ENCODE measurements around the gene SCGB3A1. TPM values are rescaled to one million over a fixed set of nuclear protein-coding genes. Genes with fewer than 3 reads are reported as not detected.

Gene SCGB3A1, protein sequence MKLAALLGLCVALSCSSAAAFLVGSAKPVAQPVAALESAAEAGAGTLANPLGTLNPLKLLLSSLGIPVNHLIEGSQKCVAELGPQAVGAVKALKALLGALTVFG
- total RNA-seq = not detected
- 0.32 TPM for polyA plus RNA-seq

DNA sequence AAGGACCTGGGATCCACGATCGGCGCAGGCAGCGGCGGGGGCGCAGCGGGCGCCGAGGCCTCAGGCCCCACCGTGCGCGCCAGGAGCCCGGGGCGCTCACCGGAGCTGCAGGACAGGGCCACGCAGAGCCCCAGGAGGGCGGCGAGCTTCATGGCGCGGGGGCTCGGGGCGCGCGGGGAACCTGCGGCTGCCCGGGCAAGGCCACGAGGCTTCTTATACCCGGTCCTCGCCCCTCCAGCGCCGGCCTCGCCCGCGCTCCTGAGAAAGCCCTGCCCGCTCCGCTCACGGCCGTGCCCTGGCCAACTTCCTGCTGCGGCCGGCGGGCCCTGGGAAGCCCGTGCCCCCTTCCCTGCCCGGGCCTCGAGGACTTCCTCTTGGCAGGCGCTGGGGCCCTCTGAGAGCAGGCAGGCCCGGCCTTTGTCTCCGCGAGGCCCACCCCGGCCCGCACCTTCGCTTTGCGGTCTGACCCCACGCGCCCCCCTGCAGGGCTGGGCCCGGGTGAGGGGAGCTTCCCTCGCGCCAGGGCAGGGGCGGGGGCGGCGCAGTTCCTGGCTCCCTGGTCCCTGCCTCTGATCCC, at the start of gene SCGB3A1:
SCGB3A1 (minus strand) TSS at position 189 of the 577 bp plus-strand sequence; CDS start at position 152, 37 bp downstream.
- no peak within 1 kb of the TSS for H3K27ac ChIP-seq (ENCODE audit: low read depth)
- no peaks in the 10 kb centered on the region for H3K36me3 ChIP-seq (ENCODE audit: insufficient read depth)
- no peaks in the 10 kb centered on the region for H3K4me1 ChIP-seq (ENCODE audit: insufficient read depth)
- DNase-seq (ENCODE audit: extremely low spot score) = no peak
- WGBS = 6% methylated on average over 60 of the region's 60 CpGs
- peak within 1 kb of the TSS; percentile 15 for H3K4me3 ChIP-seq (ENCODE audit: low read depth, low read length)

DNA sequence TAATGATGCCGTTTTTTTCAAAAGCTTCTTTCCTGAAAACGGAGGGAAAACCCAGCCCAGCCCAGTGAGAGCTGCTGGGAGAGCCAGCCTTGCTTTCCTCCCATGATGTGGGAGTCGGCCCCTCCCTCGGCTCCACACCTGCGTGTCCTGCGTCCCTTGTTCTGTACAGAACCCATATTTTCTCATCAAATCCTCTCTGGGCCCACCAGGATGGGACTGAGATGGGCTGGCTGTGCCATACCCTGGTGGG, 49.2 kb upstream of the SCGB3A1 start:
- Histone ChIP-seq H3K36me3 (ENCODE audit: insufficient read depth) (no peaks in the 10 kb centered on the region), H3K4me1 (ENCODE audit: insufficient read depth) (no peaks in the 10 kb centered on the region), H3K4me3 (ENCODE audit: low read depth, low read length) (no peak overlapping the region), H3K27ac (ENCODE audit: low read depth) (no peak overlapping the region)
- 65% methylated on average over 6 of the region's 6 CpGs for WGBS
- no peak for DNase-seq (ENCODE audit: extremely low spot score)

DNA sequence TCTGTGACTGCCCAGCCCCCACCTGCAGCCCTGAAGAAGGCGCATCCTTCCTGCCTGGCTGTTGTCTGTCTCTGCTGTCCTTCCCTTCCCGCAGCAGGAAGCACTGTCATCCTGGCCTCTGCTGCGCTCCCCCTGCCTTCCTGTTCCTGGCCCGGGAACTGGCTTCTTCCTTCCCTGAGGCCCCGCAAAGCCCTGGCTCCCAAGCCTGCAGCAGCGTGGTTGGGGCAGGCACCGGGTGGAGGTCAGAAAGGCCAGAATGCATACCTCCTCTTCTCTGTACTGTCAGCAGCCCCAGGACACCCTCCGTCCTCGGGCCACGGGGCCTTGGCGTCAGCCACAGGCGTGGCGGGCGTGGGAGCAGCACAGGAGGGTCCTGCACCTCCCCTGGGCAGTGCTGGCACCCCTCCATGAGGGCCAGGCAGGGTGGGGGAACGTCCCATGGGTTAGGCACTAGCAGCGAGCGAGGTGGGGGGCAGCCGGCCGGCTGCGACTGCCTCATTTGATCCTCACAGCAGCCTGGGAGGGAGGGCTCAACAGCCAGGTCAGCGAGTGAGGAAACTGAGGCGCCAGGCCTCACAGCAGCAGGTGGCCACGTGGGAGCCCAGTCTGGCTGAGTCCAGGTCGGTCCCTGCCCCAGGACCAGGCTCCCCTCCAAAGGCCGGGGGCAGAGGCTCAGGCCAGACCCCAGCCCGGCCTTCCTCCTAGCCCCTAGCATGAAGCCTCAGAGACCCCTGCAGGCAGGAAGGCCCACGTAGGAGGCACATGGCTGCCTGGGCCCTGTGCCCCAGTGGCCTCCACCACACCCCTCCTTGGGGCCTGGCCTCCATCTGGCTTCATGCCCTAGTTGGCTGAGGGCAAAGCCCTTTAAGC, 48.7 kb upstream of the SCGB3A1 start:
- Histone ChIP-seq H3K4me1 (ENCODE audit: insufficient read depth) (no peaks in the 10 kb centered on the region), H3K36me3 (ENCODE audit: insufficient read depth) (no peaks in the 10 kb centered on the region), H3K4me3 (ENCODE audit: low read depth, low read length) (no peak overlapping the region), H3K27ac (ENCODE audit: low read depth) (no peak overlapping the region)
- WGBS = 73% methylated on average over 27 of the region's 27 CpGs
- no peak for DNase-seq (ENCODE audit: extremely low spot score)

DNA sequence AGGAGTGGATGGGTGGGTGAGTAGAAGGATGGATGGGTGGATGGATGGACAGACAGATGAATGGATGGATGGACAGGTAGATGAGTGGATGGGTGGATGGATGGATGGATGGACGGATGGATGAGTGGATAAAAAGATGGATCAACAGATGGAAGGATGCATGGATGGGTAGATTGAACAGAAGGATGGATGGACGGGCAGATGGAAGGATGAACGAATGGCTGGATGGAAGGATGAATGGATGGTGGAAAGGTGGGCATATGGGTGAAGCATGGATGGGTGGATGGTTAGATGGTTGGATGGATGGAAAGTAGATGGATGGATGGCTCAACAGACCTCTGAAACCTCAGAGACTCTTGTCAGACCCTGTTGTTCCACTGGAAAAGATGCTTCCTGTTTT, 48.0 kb upstream of the SCGB3A1 start:
- Histone ChIP-seq H3K4me3 (ENCODE audit: low read depth, low read length) (no peak overlapping the region), H3K27ac (ENCODE audit: low read depth) (no peak overlapping the region), H3K4me1 (ENCODE audit: insufficient read depth) (no peaks in the 10 kb centered on the region), H3K36me3 (ENCODE audit: insufficient read depth) (no peaks in the 10 kb centered on the region)
- 61% methylated on average over 3 of the region's 3 CpGs for WGBS
- no peak for DNase-seq (ENCODE audit: extremely low spot score)

DNA sequence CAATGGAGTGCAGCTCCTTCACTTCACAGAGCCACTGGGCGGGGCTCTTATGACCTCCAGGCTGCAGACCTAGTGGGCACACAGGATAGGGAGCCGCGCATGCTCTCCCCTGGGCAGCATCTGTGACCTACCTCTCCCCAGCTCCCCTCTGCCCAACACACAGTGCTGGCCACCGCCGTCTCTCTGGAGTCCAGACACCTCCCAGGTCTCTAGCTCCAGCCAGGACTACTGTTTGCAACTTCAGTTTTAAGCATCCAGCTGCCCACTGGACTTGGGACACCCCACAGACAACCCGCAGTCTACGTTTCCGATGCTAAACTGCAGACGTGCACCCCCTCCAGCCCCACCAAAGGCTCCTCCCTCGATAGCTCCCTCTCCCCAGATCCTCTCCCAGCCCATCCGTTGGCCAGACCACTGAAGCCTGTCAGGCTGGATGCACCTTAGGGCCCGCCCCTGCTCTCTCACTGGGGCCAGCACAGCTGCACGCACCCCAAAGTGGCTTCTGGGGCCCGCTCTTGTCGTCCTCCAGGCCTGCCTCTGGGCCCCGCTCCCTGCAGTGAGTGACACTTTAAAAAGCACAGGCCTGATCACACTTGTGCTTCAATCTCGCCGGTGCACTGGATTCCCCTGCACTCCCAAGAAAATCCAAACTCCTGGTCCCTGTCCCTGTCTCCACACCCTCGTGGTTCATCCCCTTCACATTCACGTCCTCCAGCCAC, 46.8 kb upstream of the SCGB3A1 start:
- WGBS = 58% methylated on average over 20 of the region's 20 CpGs
- Histone ChIP-seq H3K4me1 (ENCODE audit: insufficient read depth) (no peaks in the 10 kb centered on the region), H3K36me3 (ENCODE audit: insufficient read depth) (no peaks in the 10 kb centered on the region), H3K4me3 (ENCODE audit: low read depth, low read length) (no peak overlapping the region), H3K27ac (ENCODE audit: low read depth) (no peak overlapping the region)
- DNase-seq (ENCODE audit: extremely low spot score) = no peak

DNA sequence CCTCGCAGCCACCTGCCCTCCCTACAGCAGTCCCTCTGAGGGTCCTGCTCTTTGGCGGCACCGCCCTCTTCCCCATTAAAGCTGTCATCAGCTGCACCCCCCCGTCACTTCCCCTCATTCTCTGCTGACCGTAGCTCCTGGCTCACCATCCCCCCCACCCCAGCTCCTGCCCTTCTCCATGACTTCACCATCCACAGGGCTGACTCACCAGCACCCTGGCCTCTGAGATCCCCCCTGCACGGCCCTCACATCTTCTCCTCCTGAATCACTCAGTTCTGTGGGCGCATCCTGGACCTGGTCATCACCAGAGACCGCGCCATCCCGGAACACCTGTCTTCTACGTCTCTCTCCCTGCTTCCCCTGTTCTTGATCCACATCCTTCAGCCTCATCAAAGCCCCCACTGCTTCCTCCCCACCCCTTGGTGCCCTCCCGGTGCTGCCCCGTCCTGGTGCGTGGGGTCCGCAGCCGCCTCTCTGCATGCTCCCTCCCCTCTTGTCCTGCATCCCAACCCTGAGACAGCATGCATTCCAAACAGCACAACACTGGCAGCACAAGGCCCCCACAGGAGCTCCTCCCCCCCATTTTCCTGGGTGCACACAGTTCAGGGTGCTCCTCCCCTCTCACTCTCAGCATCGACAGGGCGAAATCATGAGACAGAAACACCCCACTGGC, 45.2 kb upstream of the SCGB3A1 start:
- 61% methylated on average over 18 of the region's 18 CpGs for WGBS
- Histone ChIP-seq H3K36me3 (ENCODE audit: insufficient read depth) (no peaks in the 10 kb centered on the region), H3K4me1 (ENCODE audit: insufficient read depth) (no peaks in the 10 kb centered on the region), H3K27ac (ENCODE audit: low read depth) (no peak overlapping the region), H3K4me3 (ENCODE audit: low read depth, low read length) (no peak overlapping the region)
- DNase-seq (ENCODE audit: extremely low spot score) = no peak

DNA sequence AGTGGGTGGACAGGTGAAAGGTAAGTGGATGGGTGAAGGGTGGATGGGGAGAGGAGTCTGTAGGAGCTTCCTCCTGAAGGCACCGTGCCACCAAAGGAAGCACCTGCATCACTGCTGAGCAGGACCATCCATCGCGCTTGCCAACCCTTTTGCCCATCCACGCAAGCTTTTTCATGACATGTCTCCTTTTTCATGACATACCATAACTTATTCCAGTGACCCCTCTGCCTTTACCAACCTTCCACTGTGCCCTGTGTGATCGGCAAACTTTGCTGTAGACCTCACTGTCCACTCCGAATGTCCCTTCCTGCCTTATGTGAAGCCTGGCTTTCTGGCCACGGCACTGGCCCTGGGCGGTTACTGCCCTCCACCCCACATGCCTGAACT, 44.7 kb upstream of the SCGB3A1 start:
- H3K4me3 ChIP-seq (ENCODE audit: low read depth, low read length) = no peak overlapping the region
- H3K36me3 ChIP-seq (ENCODE audit: insufficient read depth) = no peaks in the 10 kb centered on the region
- no peaks in the 10 kb centered on the region for H3K4me1 ChIP-seq (ENCODE audit: insufficient read depth)
- WGBS = 89% methylated on average over 8 of the region's 8 CpGs
- no peak for DNase-seq (ENCODE audit: extremely low spot score)
- no peak overlapping the region for H3K27ac ChIP-seq (ENCODE audit: low read depth)

DNA sequence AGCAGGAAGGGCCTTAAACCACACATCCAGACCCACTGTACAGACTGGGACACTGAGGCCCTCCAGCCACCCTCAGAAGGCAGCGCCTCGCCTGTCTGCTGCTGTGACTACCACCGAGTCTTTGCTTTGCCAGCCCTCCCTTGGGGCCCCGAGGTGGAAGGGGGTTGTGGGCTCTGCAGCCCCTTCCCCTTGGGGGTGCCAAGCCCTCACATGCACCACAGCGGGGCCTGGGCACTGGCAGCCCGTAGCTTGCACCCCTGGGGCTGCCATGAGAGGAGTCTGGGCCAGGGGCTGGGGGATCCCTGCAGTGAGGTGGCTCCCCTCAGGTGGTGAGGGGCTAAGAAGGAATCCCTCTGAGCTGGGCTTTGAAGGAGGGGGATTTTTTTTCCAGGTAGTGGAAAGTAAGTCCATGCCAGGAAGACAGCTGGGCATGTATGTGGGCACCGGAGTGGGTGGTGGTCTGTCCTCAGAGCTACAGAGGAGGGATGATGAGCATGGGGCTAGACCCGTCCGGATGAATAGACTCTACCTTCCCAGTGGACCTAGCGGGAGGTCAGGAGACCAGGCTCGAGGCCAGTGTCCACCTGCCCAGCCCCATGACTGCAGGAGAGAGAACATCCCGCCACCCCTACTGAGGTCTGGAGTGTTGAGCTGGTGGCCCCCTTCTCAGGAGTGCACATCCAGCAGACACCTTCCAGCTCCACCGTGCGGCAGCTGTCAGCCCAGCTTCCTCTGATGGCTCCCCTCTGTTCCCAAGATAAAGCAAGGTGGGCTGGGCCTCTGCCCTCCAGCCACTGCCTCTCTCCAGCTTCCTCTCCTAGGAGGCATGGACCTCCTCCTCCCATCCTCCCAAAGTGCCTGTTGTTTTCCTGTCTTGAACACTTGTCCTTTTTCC, 42.2 kb upstream of the SCGB3A1 start:
- no peak for DNase-seq (ENCODE audit: extremely low spot score)
- Histone ChIP-seq H3K4me3 (ENCODE audit: low read depth, low read length) (no peak overlapping the region), H3K4me1 (ENCODE audit: insufficient read depth) (no peaks in the 10 kb centered on the region), H3K36me3 (ENCODE audit: insufficient read depth) (no peaks in the 10 kb centered on the region), H3K27ac (ENCODE audit: low read depth) (no peak overlapping the region)
- 79% methylated on average over 14 of the region's 14 CpGs for WGBS

DNA sequence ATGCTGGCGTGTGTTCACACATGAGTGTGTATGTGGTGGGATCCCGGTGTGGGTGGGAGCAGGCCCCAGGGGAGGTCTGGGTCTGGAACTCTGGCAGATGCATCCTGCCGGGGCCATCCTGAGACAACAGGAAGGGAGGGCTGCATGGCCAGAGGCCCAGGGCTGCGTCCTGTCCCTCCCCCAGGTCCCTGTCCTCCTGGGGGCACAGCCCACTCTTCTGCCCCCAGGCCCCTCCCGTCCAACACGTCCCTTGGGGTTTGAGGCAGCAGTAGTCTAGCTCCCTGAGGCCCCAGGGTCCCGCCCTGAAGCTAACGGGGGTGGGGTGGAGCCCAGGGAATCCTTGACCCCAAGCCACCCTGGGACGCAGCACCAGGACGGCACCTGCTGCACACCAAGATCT, 41.5 kb upstream of the SCGB3A1 start:
- H3K36me3 ChIP-seq (ENCODE audit: insufficient read depth) = no peaks in the 10 kb centered on the region
- WGBS = 66% methylated on average over 10 of the region's 10 CpGs
- no peak overlapping the region for H3K4me3 ChIP-seq (ENCODE audit: low read depth, low read length)
- no peak for DNase-seq (ENCODE audit: extremely low spot score)
- no peak overlapping the region for H3K27ac ChIP-seq (ENCODE audit: low read depth)
- no peaks in the 10 kb centered on the region for H3K4me1 ChIP-seq (ENCODE audit: insufficient read depth)

DNA sequence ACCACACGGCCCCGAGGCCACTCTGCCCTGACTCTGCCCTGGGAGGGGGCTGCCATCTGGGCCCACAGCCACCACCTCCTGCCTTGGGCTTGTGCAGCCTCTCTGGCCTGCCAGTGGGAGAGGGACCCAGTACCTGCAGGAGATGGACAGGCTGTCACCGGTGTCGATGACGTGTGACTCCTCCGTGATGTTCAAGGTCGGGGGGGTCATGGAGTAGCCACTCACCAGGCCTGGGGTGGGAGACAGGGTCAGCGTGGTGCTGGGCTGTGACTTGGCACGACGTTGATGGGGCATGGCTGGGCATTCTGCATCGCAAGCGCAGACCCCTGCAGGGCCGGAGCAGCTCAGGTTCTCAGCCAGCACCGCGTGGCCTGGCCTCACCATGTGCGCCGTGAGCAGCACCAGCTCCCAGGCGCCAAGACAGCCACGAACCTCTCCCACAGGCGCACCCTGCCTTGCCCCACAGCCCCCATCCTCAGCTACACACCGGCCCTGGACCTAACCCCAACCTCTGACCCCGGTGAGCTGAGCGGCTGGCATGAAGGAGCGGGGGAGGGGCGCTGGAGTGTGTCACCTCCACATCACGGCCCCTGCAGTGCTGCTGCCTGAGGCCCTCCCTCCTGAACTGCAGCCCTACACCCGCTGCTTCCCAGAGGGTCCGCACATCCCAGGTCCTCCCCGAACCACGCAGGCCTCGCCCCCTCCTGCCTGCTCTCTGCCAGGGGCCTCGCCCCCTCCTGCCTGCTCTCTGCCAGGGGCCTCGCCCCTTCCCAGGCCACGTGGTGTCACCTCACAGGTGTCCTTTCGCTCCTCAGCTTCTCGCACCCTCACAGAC, 40.5 kb upstream of the SCGB3A1 start:
- 67% methylated on average over 35 of the region's 36 CpGs for WGBS
- H3K27ac ChIP-seq (ENCODE audit: low read depth) = no peak overlapping the region
- H3K4me1 ChIP-seq (ENCODE audit: insufficient read depth) = no peaks in the 10 kb centered on the region
- H3K36me3 ChIP-seq (ENCODE audit: insufficient read depth) = no peaks in the 10 kb centered on the region
- no peak for DNase-seq (ENCODE audit: extremely low spot score)
- H3K4me3 ChIP-seq (ENCODE audit: low read depth, low read length) = no peak overlapping the region

DNA sequence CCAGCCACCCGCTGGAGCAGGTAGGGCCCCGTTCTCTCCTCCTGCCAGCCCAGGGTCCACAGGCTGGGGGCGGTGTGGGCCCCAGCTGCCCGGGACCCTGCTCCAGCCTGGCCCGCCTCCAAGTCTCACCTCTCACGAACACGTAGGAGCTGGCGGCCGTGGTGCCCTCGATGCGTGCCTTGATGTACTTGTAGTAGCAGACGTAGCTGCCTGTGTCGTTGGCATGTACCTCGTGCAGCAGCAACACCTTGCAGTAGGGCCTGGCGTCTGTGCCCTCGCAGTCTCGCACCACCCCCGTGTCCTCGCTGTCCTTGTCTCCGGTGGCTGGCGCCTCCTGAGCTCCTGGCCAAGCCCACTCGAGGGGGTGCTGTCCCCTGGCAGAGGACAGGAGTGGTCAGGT, 39.1 kb upstream of the SCGB3A1 start:
- WGBS = 87% methylated on average over 22 of the region's 22 CpGs
- no peak for DNase-seq (ENCODE audit: extremely low spot score)
- Histone ChIP-seq H3K27ac (ENCODE audit: low read depth) (no peak overlapping the region), H3K4me3 (ENCODE audit: low read depth, low read length) (no peak overlapping the region), H3K4me1 (ENCODE audit: insufficient read depth) (no peaks in the 10 kb centered on the region), H3K36me3 (ENCODE audit: insufficient read depth) (no peaks in the 10 kb centered on the region)

DNA sequence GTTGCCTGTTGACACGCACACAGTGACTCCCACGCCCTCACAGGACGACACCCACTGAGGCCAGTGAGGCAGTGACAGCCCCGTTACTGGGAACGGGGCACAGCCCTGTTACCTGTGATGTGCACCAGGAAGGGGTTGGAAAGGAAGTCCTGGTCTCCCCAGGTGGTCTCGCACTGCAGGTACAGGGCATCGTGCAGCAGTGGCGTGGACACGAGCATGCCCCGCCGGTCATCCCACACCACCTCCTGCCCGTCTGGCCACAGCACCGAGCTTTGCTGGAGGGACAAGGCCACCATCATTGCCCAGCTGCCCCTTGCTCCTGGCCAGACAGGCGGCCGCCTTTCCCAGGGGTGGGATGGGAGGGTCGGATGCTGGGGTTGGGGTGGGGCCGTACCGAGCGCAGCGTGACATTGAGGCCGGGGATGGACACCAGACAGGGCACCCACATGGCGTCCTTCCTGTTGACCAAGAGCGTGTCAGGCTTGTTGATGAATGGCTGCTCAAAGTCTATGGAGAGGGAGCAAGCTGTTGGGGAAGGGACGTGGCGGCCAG, 38.6 kb upstream of the SCGB3A1 start:
- WGBS = 89% methylated on average over 25 of the region's 25 CpGs
- Histone ChIP-seq H3K4me1 (ENCODE audit: insufficient read depth) (no peaks in the 10 kb centered on the region), H3K27ac (ENCODE audit: low read depth) (no peak overlapping the region), H3K4me3 (ENCODE audit: low read depth, low read length) (no peak overlapping the region), H3K36me3 (ENCODE audit: insufficient read depth) (no peaks in the 10 kb centered on the region)
- no peak for DNase-seq (ENCODE audit: extremely low spot score)

Measured in urinary bladder (tissue), 4 donors.